K562 (cell line): ENCODE data around the gene INPP5E. TPM values are rescaled to one million over a fixed set of nuclear protein-coding genes. Genes with fewer than 3 reads are reported as not detected.

Source experiments
- ATAC-seq: fragments of 200-7000 bp; cut with Tn5 transposase; 3 replicates; pipeline ENCODE4 v1.9.1; 2020; ENCODE audit warnings: moderate library complexity
- BruUV-seq: library from RNA; stranded (reverse); fragments of 400-500 nt; replicated peaks from 2 replicates; lab custom pipeline; 2021; lab: Mats Ljungman, UMichigan
- CTCF ChIA-PET: fragments of 300-600 bp; formaldehyde crosslinking; extraction: SDS; loops from one replicate; lab custom pipeline; 2021; ENCODE audit warnings: low intra/inter-chr PET ratio; lab: Yijun Ruan, JAX
- POLR2A ChIA-PET: fragments of 300-600, 350-650 bp; sonication (Branson Sonifier 250); formaldehyde crosslinking; extraction: SDS; loops from one replicate; lab custom pipeline; 2021; ENCODE audit warnings: antibody characterized with exemption, inconsistent platforms; lab: Yijun Ruan, JAX
- DNase-seq, 4 experiments: peaks; one replicate each; pipeline versions ENCODE4 v3.0.0 to v3.0.0-alpha.2; 2011 to 2018; ENCODE audit warnings: low spot score in 3 of 4, mixed read lengths in 3 of 4; ENCODE audit errors: extremely low read depth in 1 of 4
- FAIRE-seq: peaks from 2 replicates; lab custom pipeline; 2011; peaks lifted over from hg19 to GRCh38; lab: Jason Lieb, UNC
- H2AFZ ChIP-seq: 2 replicates; pipeline ENCODE4 v1.6.0; 2011; ENCODE audit warnings: low read depth, low read length, control low read depth, inconsistent platforms
- H3K27ac ChIP-seq: fragments of 200-600 bp; 3 replicates; pipeline ENCODE4 v1.8.0; 2011; ENCODE audit warnings: low read depth, mild to moderate bottlenecking, control low read depth, inconsistent platforms, low read length, moderate library complexity, mixed read lengths; ENCODE audit errors: extremely low read depth
- H3K27me3 ChIP-seq, 2 experiments: fragments of 300-600 bp in 1 of 2; 2 replicates in 1 of 2; 3 replicates in 1 of 2; pipeline versions ENCODE4 v1.6.0 to v1.8.0; 2011; ENCODE audit warnings: inconsistent platforms in 2 of 2, low read length in 2 of 2, mild to moderate bottlenecking in 1 of 2, mixed read lengths in 1 of 2, moderate library complexity in 1 of 2; ENCODE audit not compliant: control insufficient read depth in 2 of 2, insufficient read depth in 2 of 2
- H3K36me3 ChIP-seq: fragments of 300-600 bp; 3 replicates; pipeline ENCODE4 v1.8.0; 2011; ENCODE audit warnings: mild to moderate bottlenecking, low read length, inconsistent platforms; ENCODE audit not compliant: control insufficient read depth, insufficient read depth
- H3K4me1 ChIP-seq, 2 experiments: fragments of 200-600 bp in 1 of 2; replicated peaks in 1 of 2; 2 replicates in 1 of 2; 3 replicates in 1 of 2; pipeline versions ENCODE4 v1.5.1 to v1.8.0; 2011; ENCODE audit warnings: inconsistent platforms in 2 of 2, low read length in 2 of 2, mild to moderate bottlenecking in 1 of 2, mixed read lengths in 1 of 2, moderate library complexity in 1 of 2; ENCODE audit not compliant: control insufficient read depth in 2 of 2, insufficient read depth in 2 of 2
- H3K4me2 ChIP-seq: 2 replicates; pipeline ENCODE4 v1.6.1; 2011; ENCODE audit warnings: low read length, control low read depth, inconsistent platforms, mixed read lengths; ENCODE audit not compliant: insufficient read depth
- H3K4me3 ChIP-seq: fragments of 200-600 bp; sonication (generic), shearing (Covaris generic); 2 replicates; pipeline ENCODE4 v1.5.1; 2016; ENCODE audit warnings: control low read depth, inconsistent platforms
- H3K79me2 ChIP-seq: fragments of 200-600 bp; 3 replicates; pipeline ENCODE4 v1.8.0; 2011; ENCODE audit warnings: low read length, inconsistent platforms; ENCODE audit not compliant: control insufficient read depth, insufficient read depth
- H3K9ac ChIP-seq, 2 experiments: 2 replicates each; pipeline versions ENCODE4 v1.6.0 to v1.6.1; 2011; ENCODE audit warnings: low read depth in 2 of 2, low read length in 2 of 2, control low read depth in 1 of 2, inconsistent platforms in 1 of 2, mild to moderate bottlenecking in 1 of 2, mixed read lengths in 1 of 2; ENCODE audit not compliant: insufficient read depth in 1 of 2
- H3K9me1 ChIP-seq: one replicate; pipeline ENCODE4 v1.6.0; 2011; ENCODE audit warnings: inconsistent platforms, mild to moderate bottlenecking, low read length, moderate library complexity; ENCODE audit not compliant: control insufficient read depth, insufficient read depth
- H3K9me3 ChIP-seq: replicated peaks from 2 replicates; pipeline ENCODE4 v1.5.1; 2011; ENCODE audit warnings: low read depth, low read length, inconsistent platforms; ENCODE audit not compliant: control insufficient read depth, insufficient read depth
- H4K20me1 ChIP-seq: replicated peaks from 2 replicates; pipeline ENCODE4 v1.6.1; 2011; ENCODE audit warnings: low read length, inconsistent platforms, mixed read lengths; ENCODE audit not compliant: control insufficient read depth, insufficient read depth
- BRCA1 ChIP-seq, 2 experiments: fragments of 450-650 bp in 1 of 2; sonication (generic) in 1 of 2; formaldehyde crosslinking in 1 of 2; IDR thresholded peaks; 2 replicates each; pipeline versions ENCODE4 v1.5.0 to v1.6.1; 2017 to 2020; ENCODE audit warnings: mild to moderate bottlenecking in 1 of 2, missing genetic modification reagents in 1 of 2
- CBX1 ChIP-seq: sonication (generic); IDR thresholded peaks from 2 replicates; pipeline ENCODE4 v1.6.1; 2016; ENCODE audit warnings: antibody characterized with exemption, low read depth, mild to moderate bottlenecking
- EGR1 ChIP-seq: fragments of 450-650 bp; conservative IDR thresholded peaks from 2 replicates; pipeline ENCODE4 v1.6.1; 2017; ENCODE audit warnings: mild to moderate bottlenecking
- EHMT2 ChIP-seq: fragments of 450-650 bp; IDR thresholded peaks from 2 replicates; pipeline ENCODE4 v1.6.1; 2018; ENCODE audit warnings: antibody characterized with exemption
- FOXJ3 ChIP-seq: sonication (generic); formaldehyde crosslinking; IDR thresholded peaks from 2 replicates; pipeline ENCODE4 v1.4.0; 2020; ENCODE audit warnings: mild to moderate bottlenecking, missing genetic modification reagents
- KAT2B ChIP-seq: IDR thresholded peaks from one replicate; pipeline ENCODE4 v1.6.1; 2012; ENCODE audit warnings: low read depth, mild to moderate bottlenecking, control low read depth, inconsistent platforms, low read length, moderate library complexity
- KHSRP ChIP-seq: fragments of 450-650 bp; IDR thresholded peaks from 2 replicates; pipeline ENCODE4 v1.6.1; 2017
- NONO ChIP-seq, 2 experiments: fragments of 200-400 bp in 1 of 2; fragments of 450-650 bp in 1 of 2; formaldehyde crosslinking in 1 of 2; IDR thresholded peaks; 2 replicates each; pipeline ENCODE4 v1.6.1; 2017; ENCODE audit warnings: low read depth in 2 of 2, mild to moderate bottlenecking in 2 of 2, moderate library complexity in 2 of 2, low read length in 1 of 2
- PTBP1 ChIP-seq: fragments of 200-400 bp; formaldehyde crosslinking; IDR thresholded peaks from 2 replicates; pipeline ENCODE4 v1.6.1; 2017; ENCODE audit warnings: low read depth, low read length
- SMC3 ChIP-seq: conservative IDR thresholded peaks from 2 replicates; pipeline ENCODE4 v1.6.1; 2011; ENCODE audit warnings: low read depth, low read length, improper control_type of control experiment; ENCODE audit not compliant: insufficient read depth
- TFAP4 ChIP-seq: sonication (generic); formaldehyde crosslinking; IDR thresholded peaks from 2 replicates; pipeline ENCODE4 v1.8.0; 2022; ENCODE audit warnings: missing genetic modification reagents, mild to moderate bottlenecking, moderate library complexity, borderline replicate concordance
- WGBS: fragments of 100-300 bp; shearing (Covaris generic); methylation state at CpG from one replicate; pipeline ENCODE4 v1.1.6; 2016; ENCODE audit warnings: low coverage, mixed read lengths; ENCODE audit not compliant: insufficient coverage; ENCODE audit errors: missing lambda C conversion rate; 5-methylcytosine and 5-hydroxymethylcytosine counted together
- in situ Hi-C: fragments of 300-500 bp; cut with MboI; formaldehyde crosslinking; loops from 4 replicates; pipeline ENCODE4 v1.15.0; 2018; ENCODE audit warnings: inconsistent platforms, mixed read lengths
- intact Hi-C: fragments of 100-400 bp; cut with micrococcal nuclease; formaldehyde crosslinking; loops from 2 replicates; pipeline ENCODE4 v1.14.2; 2022
- polyA plus RNA-seq, 8 experiments: library from polyadenylated mRNA; depleted of rRNA in 4 of 8; stranded (reverse) in 5 of 8; unstranded in 3 of 8; fragments of >200 nt; fragmentation: Nextera tagmentation in 2 of 8; fragmentation: Illumina TruSeq in 1 of 8; extraction: Ambion mirVana in 2 of 8; extraction: Trizol in 1 of 8; gene quantifications; 2 replicates each; pipeline versions ENCODE4 v1.2.1 to v1.2.3, GENCODE V29; 2011 to 2014; ENCODE audit warnings: inconsistent platforms in 1 of 8, missing spikeins in 1 of 8
- total RNA-seq, 7 experiments: library from RNA; depleted of rRNA in 6 of 7; stranded (reverse); fragments of >200 nt in 6 of 7; fragmentation: Illumina TruSeq in 2 of 7; extraction: Trizol in 2 of 7; gene quantifications; 2 replicates each; pipeline versions ENCODE4 v1.2.1 to v1.2.3, GENCODE V29; 2011 to 2021; ENCODE audit warnings: low replicate concordance in 1 of 7

INPP5E gene
- total and polyA plus RNA-seq, 9 of the 15 experiments (the other 6 are each of a cell fraction or from before 2014, with no cell fraction given), result 0.38 to 17.4 (median 4.9) TPM

GRCh38 chr9:136400038-136400834 lies 39.4 kb downstream of the INPP5E start, which contains the start of gene SNAPC4:
Gene SNAPC4, minus strand, starts transcription at chr9:136400170. Its CDS starts 1,742 bp downstream, at chr9:136398428.
- WGBS, result 10% methylated on average over 56 of the region's 71 CpGs
- no peak for TF ChIP-seq FOXJ3 (CRISPR knock-in tag)
- no peak for TF ChIP-seq KAT2B
- TF ChIP-seq PTBP1, result no peak
- 0 out of 2 replicates have a peak, but pooled peaks have one; percentile 47 for TF ChIP-seq CBX1
- TF ChIP-seq EGR1, result peak; percentile 55
- peak in 1 of 2 experiments; percentile 53; a peak in 2 of 4 replicates for TF ChIP-seq NONO (IDR thresholded peaks at IDR 0.05; ENCODE audit: low read depth in 2 of 2, low read length in 1 of 2)
- TF ChIP-seq SMC3, result peak; percentile 83
- no peak for TF ChIP-seq EHMT2
- no peak for TF ChIP-seq BRCA1 (IDR thresholded peaks at IDR 0.05)
- TF ChIP-seq BRCA1 (CRISPR knock-in tag; IDR thresholded peaks at IDR 0.05), result no peak
- TF ChIP-seq KHSRP, result no peak
- TF ChIP-seq TFAP4, result no peak; the same call in 1 of the 2 replicates

More at GRCh38 chr9:136400038-136400834, 39.4 kb downstream of the INPP5E start, which contains the start of gene SNAPC4:
- no TSS peak for BruUV-seq
- no peaks in the 10 kb centered on the region for H3K9me3 ChIP-seq
- peak within 1 kb of the TSS; percentile 97 for H3K4me2 ChIP-seq
- peaks cover 7 to 41% of the 10 kb centered on the region in 2 experiments; a peak in 4 of 5 replicates for H3K4me1 ChIP-seq
- peak within 1 kb of the TSS; percentile 98 for H3K4me3 ChIP-seq
- peaks cover 72% of the 10 kb centered on the region for H3K36me3 ChIP-seq
- no peaks in the 10 kb centered on the region for H3K9me1 ChIP-seq
- ATAC-seq (peak; percentile 95), DNase-seq (peak; percentile 92 to 93 (median 93)), FAIRE-seq (peak; percentile 84)
- no peaks in the 10 kb centered on the region for H3K27me3 ChIP-seq
- H3K79me2 ChIP-seq, result peaks cover 28% of the 10 kb centered on the region
- H4K20me1 ChIP-seq, result no peaks in the 10 kb centered on the region; the same call in 1 of the 2 replicates
- in situ Hi-C loops, result no loop called here
- H2AFZ ChIP-seq, result peak within 1 kb of the TSS; percentile 79
- peak within 1 kb of the TSS; percentile 69 for H3K27ac ChIP-seq
- intact Hi-C loops, result loop anchor here (1.0 to 2.0 kb wide), 2 partner anchors 35 to 61 kb away; no protein-coding TSS in a partner anchor
- ChIA-PET CTCF (interaction anchor here (0.7 to 1.9 kb wide), 8 partner anchors 36 to 231 kb away, joined by 3 to 10 read pairs (median 4); partner anchors contain the start of gene DNLZ), POLR2A (interaction anchor here (0.6 to 1.6 kb wide), 5 partner anchors 9 to 59 kb away, joined by 3 to 8 read pairs (median 4); no protein-coding TSS in a partner anchor)
- peak within 1 kb of the TSS; percentile 78 to 98 for H3K9ac ChIP-seq
